ENCODE measurements around the gene INO80E. TPM values are rescaled to one million over a fixed set of nuclear protein-coding genes. Genes with fewer than 3 reads are reported as not detected.
"Not testable (repeated sequence)": the region's sequence is repeated elsewhere in the genome, so short reads cannot be mapped to it uniquely, and the experiment has no call there.

Gene INO80E
- total RNA-seq, 1 donor from 2014 or later = 32.4 TPM

DNA sequence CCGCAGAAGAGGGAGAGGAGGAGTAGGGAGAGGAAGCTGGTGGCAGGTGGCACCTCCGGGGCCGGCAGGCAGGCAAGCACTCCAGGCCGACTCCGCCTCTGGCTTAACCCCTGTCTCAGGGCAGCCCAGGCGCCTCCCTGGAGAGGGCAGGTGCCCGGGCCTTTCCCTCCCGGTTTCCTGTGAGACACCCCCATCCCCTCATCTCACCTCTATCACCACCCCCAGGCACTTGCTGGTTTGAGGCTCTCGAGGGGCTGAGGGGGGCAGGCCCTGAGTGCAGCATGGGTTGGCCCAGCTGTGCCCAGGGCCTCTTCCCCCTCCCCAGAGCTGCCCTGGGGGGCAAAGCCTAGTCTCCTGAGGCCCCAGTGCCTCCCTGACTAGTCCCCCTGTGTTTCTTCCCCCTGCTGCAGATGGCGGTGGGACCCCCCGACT is 8.8 kb downstream of the INO80E start:
- DNase-seq (ENCODE audit: missing footprints) (peak; percentile 26), ATAC-seq (no peak)
- intact Hi-C loops (cut with DNase I) = loop anchor here (10.0 kb wide), 1 partner anchor 140 kb away; the partner anchor contains the start of gene CDIPT

DNA sequence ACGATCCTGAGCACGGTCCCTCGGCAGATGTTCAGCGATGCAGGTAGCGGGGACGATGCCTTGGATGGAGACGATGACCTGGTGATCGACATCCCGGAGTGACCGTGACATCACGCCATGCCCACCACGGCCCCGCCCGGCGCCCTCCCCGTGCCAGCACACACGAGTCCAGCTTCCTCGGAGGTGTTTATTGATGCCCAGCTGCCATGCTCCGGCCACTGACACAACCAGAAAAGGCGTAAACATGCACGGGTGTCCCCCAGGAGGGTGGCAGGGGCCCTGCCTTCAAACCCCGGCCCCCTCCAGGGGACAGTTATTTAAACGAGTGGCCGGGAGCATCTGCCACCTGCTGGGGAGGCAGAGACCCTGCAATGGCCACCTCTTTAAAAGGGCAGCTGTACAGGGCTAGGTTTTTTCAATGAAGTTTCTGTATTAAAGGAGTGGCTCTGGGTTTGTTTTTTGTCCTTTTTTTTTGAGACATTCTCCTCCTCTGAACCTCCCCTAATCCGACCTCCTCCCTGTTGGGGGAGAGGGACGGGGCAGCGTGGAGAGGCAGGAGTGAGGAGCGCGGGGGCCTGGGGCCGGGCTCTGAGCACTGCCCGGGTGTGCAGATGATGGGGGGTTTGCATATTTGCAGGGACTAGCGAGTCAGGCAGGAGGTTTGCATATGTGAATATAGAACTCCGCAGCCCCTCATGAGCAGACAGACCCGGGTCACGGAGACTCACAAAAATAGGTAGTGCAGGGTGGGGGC is 9.5 kb downstream of the INO80E start:
- intact Hi-C loops (cut with DNase I) = loop anchor here (10.0 kb wide), 1 partner anchor 141 kb away; the partner anchor contains the start of gene CDIPT
- DNase-seq (ENCODE audit: missing footprints) (peak; percentile 53), ATAC-seq (peak; percentile 35)

DNA sequence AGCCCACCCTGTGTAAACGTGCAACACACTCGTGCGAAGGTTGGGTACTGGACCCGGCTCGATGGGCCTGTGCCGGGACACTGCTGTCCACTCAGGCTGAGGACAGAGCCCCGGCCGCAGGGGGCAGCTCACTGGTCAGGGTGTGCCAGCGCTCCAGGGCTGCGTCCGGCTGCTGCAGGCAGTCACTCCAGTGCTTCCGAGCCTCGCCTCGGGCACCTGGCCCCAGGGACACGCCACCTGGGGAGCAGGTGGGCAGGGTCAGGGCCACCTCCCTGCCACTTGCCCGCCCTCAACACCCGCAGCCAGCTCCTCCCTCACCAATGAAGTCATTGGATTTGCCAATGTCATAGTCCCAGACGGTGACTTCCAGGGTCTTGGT is 10.0 kb downstream of the INO80E start:
- ATAC-seq = peak; percentile 9
- intact Hi-C loops (cut with DNase I) = loop anchor here (10.0 kb wide), 1 partner anchor 141 kb away; the partner anchor contains the start of gene CDIPT
- DNase-seq (ENCODE audit: missing footprints) = peak; percentile 55

DNA sequence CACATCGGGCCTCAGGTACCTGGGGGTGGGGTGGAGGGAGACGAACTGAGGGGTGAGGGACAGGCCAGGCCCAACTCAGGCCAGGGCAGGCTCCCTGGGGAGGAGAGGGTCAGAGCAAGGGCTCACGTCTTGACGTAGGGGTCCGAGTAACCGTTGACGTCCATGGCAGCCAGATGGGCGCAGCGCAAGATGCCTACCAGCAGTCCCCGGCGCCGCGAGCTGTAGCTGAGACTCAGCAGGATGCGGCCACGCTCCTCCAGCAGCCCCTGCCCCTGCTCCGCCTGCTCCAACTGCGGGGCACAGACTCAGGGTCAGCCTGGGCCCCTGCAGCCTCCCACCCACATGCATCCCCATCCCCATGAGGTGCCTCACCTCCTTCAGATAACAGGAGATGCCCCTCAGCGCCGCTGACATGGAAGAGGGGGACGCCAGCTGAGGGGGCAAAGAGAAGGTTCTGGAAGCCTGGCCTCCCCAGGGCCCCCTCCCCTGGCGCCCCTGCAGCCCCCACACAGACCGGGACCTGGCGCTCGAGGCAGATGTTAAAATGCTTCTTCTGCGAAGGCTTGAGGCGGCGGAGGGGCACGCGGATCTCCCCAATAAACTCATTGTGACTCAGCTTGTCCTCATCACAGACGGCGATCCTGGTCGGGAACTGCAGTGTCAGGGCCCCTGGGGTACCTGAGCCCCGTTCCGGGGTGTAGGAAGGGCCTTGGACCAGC is 10.8 kb downstream of the INO80E start:
- ATAC-seq = no peak
- intact Hi-C loops (cut with DNase I) = loop anchor here (10.0 kb wide), 1 partner anchor 142 kb away; the partner anchor contains the start of gene CDIPT
- DNase-seq (ENCODE audit: missing footprints) = peak; percentile 69

DNA sequence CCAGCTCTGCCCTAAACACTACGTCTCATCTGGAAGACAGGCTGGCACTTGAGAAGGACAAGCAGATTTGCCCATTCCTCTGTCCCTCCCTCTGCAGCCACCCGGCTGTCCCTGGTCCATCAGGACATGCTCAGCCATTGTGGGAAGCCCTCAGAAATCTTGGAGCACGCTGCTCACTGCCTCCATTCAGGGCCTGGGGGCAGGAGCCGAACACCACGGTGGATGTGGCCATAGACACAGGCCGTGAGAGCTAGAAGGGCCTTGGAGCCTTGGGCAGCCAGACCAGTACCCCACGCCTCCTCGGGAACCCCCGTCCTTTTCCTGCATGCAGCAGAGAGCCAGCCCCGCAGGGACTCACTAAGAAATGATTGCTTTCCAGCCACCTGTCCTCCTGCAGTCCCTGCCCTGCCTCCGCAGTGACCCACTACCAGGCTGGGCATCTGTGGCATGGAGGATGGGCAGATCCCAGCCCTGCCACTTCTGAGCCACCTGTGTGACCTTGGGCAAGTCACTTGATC is 11.4 kb downstream of the INO80E start:
- DNase-seq (ENCODE audit: missing footprints) (peak; percentile 59), ATAC-seq (no peak)
- intact Hi-C loops (cut with DNase I) = loop anchor here (10.0 kb wide), 1 partner anchor 143 kb away; the partner anchor contains the start of gene CDIPT

- no peak for DNase-seq (ENCODE audit: missing footprints)
- intact Hi-C loops (cut with DNase I) = loop anchor here (10.0 kb wide), 1 partner anchor 144 kb away; the partner anchor contains the start of gene CDIPT
- ATAC-seq = no peak
Observed at GRCh38 chr16:30009085-30009862, 13.2 kb downstream of the INO80E start.

DNA sequence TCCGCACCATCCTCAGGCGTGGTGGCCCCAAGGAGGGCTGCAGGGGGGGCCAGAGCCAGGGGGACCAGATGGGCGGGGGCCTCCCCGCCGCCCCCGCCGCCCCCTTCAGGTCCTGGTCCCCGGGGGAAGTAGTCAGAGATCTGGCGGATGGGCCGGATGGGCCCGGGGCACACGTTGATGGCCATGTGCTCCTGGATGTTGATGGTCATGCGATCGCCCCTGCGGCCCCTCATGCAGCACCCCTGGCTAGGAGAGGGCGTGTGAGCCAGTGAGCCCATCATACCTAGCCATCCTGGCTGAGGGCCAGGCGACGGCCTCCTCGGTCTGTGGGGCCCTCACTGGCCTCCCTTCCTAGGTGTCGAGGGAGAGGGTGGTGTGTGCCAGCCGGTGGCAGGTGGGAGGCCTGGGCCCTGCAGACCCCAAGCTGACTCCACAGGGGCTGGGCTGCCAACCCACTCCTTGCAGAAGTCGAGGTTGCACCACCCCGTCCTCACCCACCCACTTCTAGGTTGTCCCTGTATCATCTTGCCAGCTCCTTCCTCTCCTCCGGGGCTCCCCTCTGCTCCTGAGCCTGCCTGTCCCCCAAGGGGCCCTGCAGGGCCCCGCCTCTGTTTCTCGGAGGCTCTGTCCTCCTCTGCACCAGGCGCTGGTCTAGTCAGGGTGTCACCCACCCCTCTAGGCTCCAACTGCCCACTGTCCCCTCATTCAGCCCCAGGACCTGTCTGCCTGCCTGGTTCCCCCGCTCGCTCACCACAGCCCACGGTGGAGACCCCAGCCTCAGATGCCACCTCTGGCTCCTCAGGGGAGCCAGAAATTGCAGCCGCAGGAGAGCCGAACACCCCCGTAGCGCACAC is 14.2 kb downstream of the INO80E start:
- no peak for ATAC-seq
- intact Hi-C loops (cut with DNase I) = loop anchor here (10.0 kb wide), 1 partner anchor 145 kb away; the partner anchor contains the start of gene CDIPT

GRCh38 chr16:30010844-30011713 is 15.0 kb downstream of the INO80E start, which contains the start of gene DOC2A:
TSS of gene DOC2A (minus strand) at chr16:30011027. CDS start at chr16:30010222, 805 bp downstream.
- intact Hi-C loops (cut with DNase I) = no loop called here
- DNase-seq (ENCODE audit: missing footprints) = peak; percentile 55
- no peak for ATAC-seq

More for the DNA sequence above, 14.2 kb downstream of the INO80E start:
- DNase-seq (ENCODE audit: missing footprints) = peak; percentile 58

DNA sequence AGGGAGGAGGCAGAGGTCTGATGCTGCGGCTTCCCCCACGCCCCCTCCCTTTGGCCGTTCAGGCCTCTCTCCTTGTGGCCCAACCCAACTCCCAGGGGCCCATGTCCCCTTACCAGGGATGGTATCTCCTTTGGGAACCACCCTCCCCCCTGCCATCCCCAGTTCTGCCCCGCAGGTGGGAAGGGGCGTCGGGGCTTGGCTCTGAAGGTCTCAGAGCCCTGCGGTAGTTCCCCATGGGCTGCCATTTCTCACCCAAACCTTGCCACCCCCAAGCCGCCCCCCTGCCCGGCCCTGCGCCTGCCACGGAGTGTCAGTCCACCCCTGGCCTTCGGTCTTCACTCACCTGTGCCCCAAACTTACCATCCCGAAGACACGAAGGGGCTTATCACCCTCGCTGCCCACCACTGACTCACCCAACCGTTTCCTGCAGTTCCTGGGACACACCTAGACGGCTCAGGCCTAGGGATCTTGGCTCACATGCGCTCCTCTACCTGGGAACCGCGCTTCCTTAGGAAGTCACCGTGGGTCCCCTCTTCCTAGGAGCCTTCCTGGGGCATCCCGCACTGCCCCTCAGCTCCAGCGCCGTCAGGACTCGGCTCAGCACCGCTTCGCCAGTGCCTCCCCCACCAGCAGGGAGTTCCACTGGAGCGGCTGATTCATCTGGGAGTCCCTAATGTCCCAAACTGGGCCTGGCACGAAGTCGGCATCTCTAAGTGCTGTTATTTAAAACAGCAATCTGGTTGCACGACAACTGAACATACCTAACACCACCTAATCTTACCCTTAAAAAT is 15.9 kb downstream of the INO80E start:
- ATAC-seq = no peak
- intact Hi-C loops (cut with DNase I) = no loop called here
- peak; percentile 47 for DNase-seq (ENCODE audit: missing footprints)

DNA sequence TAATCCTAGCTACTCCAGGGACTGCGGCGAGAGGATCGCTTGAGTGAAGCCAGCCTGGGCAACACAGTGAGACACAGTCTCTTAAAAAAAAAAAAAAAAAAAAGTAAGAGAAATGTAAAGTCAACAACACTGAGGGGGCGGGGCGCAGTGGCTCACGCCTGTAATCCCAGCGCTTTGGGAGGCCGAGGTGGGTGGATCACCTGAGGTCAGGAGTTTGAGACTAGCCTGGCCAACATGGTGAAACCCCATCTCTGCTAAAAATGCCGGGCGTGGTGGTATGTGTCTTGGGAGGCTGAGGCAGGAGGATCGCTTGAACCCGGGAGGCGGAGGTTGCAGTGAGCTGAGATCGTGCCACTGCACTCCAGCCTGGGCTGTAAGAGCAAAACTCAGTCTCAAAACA is 16.6 kb downstream of the INO80E start:
- intact Hi-C loops (cut with DNase I); ATAC-seq: not testable (repeated sequence)
- peak; percentile 25 for DNase-seq (ENCODE audit: missing footprints)

- intact Hi-C loops (cut with DNase I); ATAC-seq; DNase-seq (ENCODE audit: missing footprints): not testable (repeated sequence)
Observed at GRCh38 chr16:30015450-30015849, 19.4 kb downstream of the INO80E start.

- intact Hi-C loops (cut with DNase I) = no loop called here
- no peak for ATAC-seq
- no peak for DNase-seq (ENCODE audit: missing footprints)
Observed at GRCh38 chr16:30016555-30017276, 20.7 kb downstream of the INO80E start.

DNA sequence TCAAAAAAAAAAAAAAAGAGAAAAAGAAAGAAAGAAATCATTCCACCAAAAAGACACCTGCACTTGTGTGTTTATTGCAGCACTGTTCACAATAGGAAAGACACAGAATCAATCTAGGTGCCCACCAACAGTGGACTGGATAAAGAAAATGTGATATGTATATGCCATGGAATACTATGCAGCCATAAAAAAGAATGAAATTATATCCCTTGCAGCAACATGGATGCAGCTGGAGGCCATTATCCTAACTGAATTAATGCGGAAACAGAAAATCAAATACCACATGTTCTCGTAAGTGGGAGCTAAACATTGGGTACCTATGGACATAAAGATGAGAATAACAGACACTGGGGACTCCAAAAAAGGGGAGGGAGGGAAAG is 21.2 kb downstream of the INO80E start:
- DNase-seq (ENCODE audit: missing footprints) (no peak), ATAC-seq (no peak)
- intact Hi-C loops (cut with DNase I) = no loop called here

- DNase-seq (ENCODE audit: missing footprints); ATAC-seq; intact Hi-C loops (cut with DNase I): not testable (repeated sequence)
Observed at GRCh38 chr16:30017937-30018336, 21.9 kb downstream of the INO80E start.

GRCh38 chr16:30018731-30019158 is 22.7 kb downstream of the INO80E start:
- intact Hi-C loops (cut with DNase I) = no loop called here
- DNase-seq (ENCODE audit: missing footprints) (no peak), ATAC-seq (no peak)

Data from Right ventricle myocardium inferior (tissue), 1 donor.